ENCODE data around the gene REEP3.
A peak's percentile ranks its signal among the peaks of the same experiment; 100 is the strongest.

Gene REEP3

GRCh38 chr10:63628526-63629362, 107.5 kb downstream of the REEP3 start (continued):
- peak; percentile 95 for TF ChIP-seq PRDM10 (tag by site-specific recombination; IDR thresholded peaks at IDR 0.05)
- peak; percentile 88 for TF ChIP-seq BCL11A (tag by site-specific recombination; IDR thresholded peaks at IDR 0.05; ENCODE audit: low read depth)
- TF ChIP-seq ZNF311 (tag by site-specific recombination; IDR thresholded peaks at IDR 0.05; ENCODE audit: borderline replicate concordance), result no peak
- no peak for TF ChIP-seq ZNF830 (tag by site-specific recombination; IDR thresholded peaks at IDR 0.05; ENCODE audit: low read depth)
- no peak for TF ChIP-seq ZSCAN16 (tag by site-specific recombination; IDR thresholded peaks at IDR 0.05)
- TF ChIP-seq ZBTB17 (tag by site-specific recombination; IDR thresholded peaks at IDR 0.05), result peak; percentile 82
- TF ChIP-seq PRDM2 (tag by site-specific recombination; IDR thresholded peaks at IDR 0.05; ENCODE audit: borderline replicate concordance), result no peak
- TF ChIP-seq ZFP69B (tag by site-specific recombination; IDR thresholded peaks at IDR 0.05), result 0 out of 2 replicates have a peak, but pooled peaks have one; percentile 11
- peak; percentile 39 for TF ChIP-seq KLF17 (tag by site-specific recombination; IDR thresholded peaks at IDR 0.05)
- TF ChIP-seq ZNF211 (tag by site-specific recombination; IDR thresholded peaks at IDR 0.05; ENCODE audit: low read depth), result no peak
- TF ChIP-seq ZBTB8A (tag by site-specific recombination; IDR thresholded peaks at IDR 0.05), result peak; percentile 56
- TF ChIP-seq SCRT1 (tag by site-specific recombination; IDR thresholded peaks at IDR 0.05; ENCODE audit: borderline replicate concordance), result 0 out of 2 replicates have a peak, but pooled peaks have one; percentile 7
- no peak for TF ChIP-seq SCRT2 (tag by site-specific recombination; IDR thresholded peaks at IDR 0.05)
- no peak for TF ChIP-seq REPIN1 (tag by site-specific recombination; IDR thresholded peaks at IDR 0.05; ENCODE audit: low read depth)
- peak; percentile 44; the same call in 1 of the 2 replicates for TF ChIP-seq ZBTB44 (tag by site-specific recombination; IDR thresholded peaks at IDR 0.05)
- no peak for TF ChIP-seq YY2 (tag by site-specific recombination; IDR thresholded peaks at IDR 0.05)
- no peak; the same call in 1 of the 2 replicates for TF ChIP-seq ZNF324 (tag by site-specific recombination; IDR thresholded peaks at IDR 0.05)
- 0 out of 2 replicates have a peak, but pooled peaks have one; percentile 3 for TF ChIP-seq ZNF37A (tag by site-specific recombination; IDR thresholded peaks at IDR 0.05)
- TF ChIP-seq ZNF660 (tag by site-specific recombination; IDR thresholded peaks at IDR 0.05), result peak; percentile 95
- no peak for TF ChIP-seq ZNF114 (tag by site-specific recombination; IDR thresholded peaks at IDR 0.05)
- TF ChIP-seq ZNF433 (tag by site-specific recombination; IDR thresholded peaks at IDR 0.05; ENCODE audit: low read depth), result no peak
- no peak for TF ChIP-seq ZBTB10 (tag by site-specific recombination; IDR thresholded peaks at IDR 0.05)
- peak; percentile 28; the same call in 1 of the 2 replicates for TF ChIP-seq ZEB2 (tag by site-specific recombination; IDR thresholded peaks at IDR 0.05)
- TF ChIP-seq ZNF600 (tag by site-specific recombination; IDR thresholded peaks at IDR 0.05), result no peak; the same call in 1 of the 2 replicates
